IMR-90 (cell line): Measurements from ENCODE around the gene DNMT1. TPM values are rescaled to one million over a fixed set of nuclear protein-coding genes. Genes with fewer than 3 reads are reported as not detected.
"Not testable (repeated sequence)": the region's sequence is repeated elsewhere in the genome, so short reads cannot be mapped to it uniquely, and the experiment has no call there.

ENCODE experiments used
- ATAC-seq: fragments of 200-7000 bp; cut with Tn5 transposase; 2 replicates; pipeline ENCODE4 v1.9.1; 2020; ENCODE audit warnings: low read depth, mild to moderate bottlenecking, moderate library complexity
- BruUV-seq: library from RNA; stranded (reverse); fragments of 400-500 nt; replicated peaks from 2 replicates; lab custom pipeline; 2021; lab: Mats Ljungman, UMichigan
- CTCF ChIA-PET: fragments of 300-600 bp; formaldehyde crosslinking; extraction: SDS; loops from one replicate; lab custom pipeline; 2021; ENCODE audit warnings: antibody characterized with exemption; lab: Yijun Ruan, JAX
- POLR2A ChIA-PET: fragments of 300-600 bp; sonication (Branson Sonifier 250); formaldehyde crosslinking; loops from one replicate; lab custom pipeline; 2022; ENCODE audit warnings: antibody characterized with exemption; ENCODE audit not compliant: unreplicated experiment; lab: Charles Lee
- DNase-seq: peaks from one replicate; pipeline ENCODE4 v3.0.0; 2013
- H2AFZ ChIP-seq: replicated peaks from 2 replicates; pipeline ENCODE3; 2013; ENCODE audit warnings: low read length, mild to moderate bottlenecking; ENCODE audit not compliant: poor library complexity
- H2AK5ac ChIP-seq: 2 replicates; pipeline ENCODE4 v1.6.1; 2013; ENCODE audit warnings: low read depth, low read length, inconsistent platforms
- H2AK9ac ChIP-seq: replicated peaks from 2 replicates; pipeline ENCODE3; 2013; ENCODE audit warnings: mild to moderate bottlenecking, low read depth, low read length, moderate library complexity; ENCODE audit not compliant: poor library complexity
- H2BK120ac ChIP-seq: 2 replicates; pipeline ENCODE4 v1.6.1; 2013; ENCODE audit warnings: low read depth, low read length, inconsistent platforms
- H2BK15ac ChIP-seq: 3 replicates; pipeline ENCODE4 v1.6.1; 2013; ENCODE audit warnings: low read depth, low read length, inconsistent platforms
- H2BK20ac ChIP-seq: 2 replicates; pipeline ENCODE4 v1.6.1; 2013; ENCODE audit warnings: low read depth, mild to moderate bottlenecking, inconsistent platforms, low read length, moderate library complexity
- H2BK5ac ChIP-seq: 2 replicates; pipeline ENCODE4 v1.6.1; 2013; ENCODE audit warnings: mild to moderate bottlenecking, low read depth, low read length, inconsistent platforms; ENCODE audit not compliant: poor library complexity, severe bottlenecking
- H3K14ac ChIP-seq: replicated peaks from 2 replicates; pipeline ENCODE4 v1.6.1; 2013; ENCODE audit warnings: low read depth, low read length, inconsistent platforms
- H3K18ac ChIP-seq: 2 replicates; pipeline ENCODE4 v1.6.1; 2013; ENCODE audit warnings: low read depth, low read length, control low read depth
- H3K23ac ChIP-seq: 2 replicates; pipeline ENCODE4 v1.6.1; 2013; ENCODE audit warnings: low read depth, low read length, inconsistent platforms
- H3K27ac ChIP-seq: 2 replicates; pipeline ENCODE4 v1.5.1; 2013; ENCODE audit warnings: mild to moderate bottlenecking, control low read depth, low read length; ENCODE audit not compliant: insufficient read depth
- H3K27me3 ChIP-seq: 2 replicates; pipeline ENCODE4 v1.6.1; 2013; ENCODE audit warnings: low read length; ENCODE audit not compliant: control insufficient read depth, insufficient read depth
- H3K36me3 ChIP-seq: 2 replicates; pipeline ENCODE4 v1.6.1; 2013; ENCODE audit warnings: low read length, mixed read lengths; ENCODE audit not compliant: control insufficient read depth, insufficient read depth
- H3K4ac ChIP-seq: 2 replicates; pipeline ENCODE4 v1.6.1; 2013; ENCODE audit warnings: low read depth, low read length, inconsistent platforms
- H3K4me1 ChIP-seq: 2 replicates; pipeline ENCODE4 v1.6.1; 2013; ENCODE audit warnings: low read length, mixed read lengths; ENCODE audit not compliant: control insufficient read depth, insufficient read depth
- H3K4me2 ChIP-seq: 2 replicates; pipeline ENCODE4 v1.6.1; 2013; ENCODE audit warnings: low read depth, mild to moderate bottlenecking, control low read depth, low read length, moderate library complexity
- H3K4me3 ChIP-seq: 2 replicates; pipeline ENCODE4 v1.5.1; 2013; ENCODE audit warnings: low read depth, mild to moderate bottlenecking, control low read depth, low read length, moderate library complexity; ENCODE audit not compliant: insufficient read depth
- H3K56ac ChIP-seq: 2 replicates; pipeline ENCODE4 v1.6.1; 2013; ENCODE audit warnings: low read length, inconsistent platforms; ENCODE audit not compliant: insufficient read depth; ENCODE audit errors: extremely low read depth
- H3K79me1 ChIP-seq, 2 experiments: 2 replicates each; pipeline ENCODE4 v1.6.1; 2013; ENCODE audit warnings: low read length in 2 of 2, inconsistent platforms in 1 of 2, low read depth in 1 of 2
- H3K9ac ChIP-seq: 2 replicates; pipeline ENCODE4 v1.6.1; 2013; ENCODE audit warnings: low read depth, low read length, control low read depth
- H3K9me1 ChIP-seq: 2 replicates; pipeline ENCODE4 v1.6.1; 2013; ENCODE audit warnings: low read length, inconsistent platforms; ENCODE audit not compliant: insufficient read depth
- H3K9me3 ChIP-seq: 2 replicates; pipeline ENCODE4 v1.6.1; 2013; ENCODE audit warnings: low read length; ENCODE audit not compliant: control insufficient read depth, insufficient read depth
- H4K20me1 ChIP-seq: 2 replicates; pipeline ENCODE4 v1.6.1; 2013; ENCODE audit warnings: low read length, inconsistent platforms; ENCODE audit not compliant: insufficient read depth
- H4K5ac ChIP-seq: 2 replicates; pipeline ENCODE4 v1.6.1; 2013; ENCODE audit warnings: mild to moderate bottlenecking, low read depth, low read length, control low read depth
- H4K8ac ChIP-seq, 2 experiments: 2 replicates each; pipeline ENCODE4 v1.6.1; 2013; ENCODE audit warnings: low read depth in 2 of 2, low read length in 2 of 2, control low read depth in 1 of 2, inconsistent platforms in 1 of 2
- H4K91ac ChIP-seq: 2 replicates; pipeline ENCODE4 v1.6.1; 2013; ENCODE audit warnings: low read depth, low read length, inconsistent platforms; ENCODE audit not compliant: insufficient read depth
- WGBS, 2 experiments: methylation state at CpG; one replicate each; pipeline versions ENCODE4 v1.1.5 to v1.1.7; 2013; ENCODE audit warnings: missing lambda C conversion rate in 2 of 2; ENCODE audit not compliant: insufficient read length in 1 of 2; ENCODE audit errors: extremely low coverage in 2 of 2; 5-methylcytosine and 5-hydroxymethylcytosine counted together
- dilution Hi-C: fragments of 300-500 bp; cut with HindIII; formaldehyde crosslinking; loops from one replicate; pipeline ENCODE4 v1.14.3; 2018; ENCODE audit warnings: low sequenced_read_pairs; ENCODE audit not compliant: unreplicated experiment
- in situ Hi-C: fragments of 300-500 bp; cut with MboI; formaldehyde crosslinking; loops from 3 replicates; pipeline ENCODE4 v1.14.3; 2019; ENCODE audit warnings: low sequenced_read_pairs, inconsistent platforms, mixed read lengths
- intact Hi-C: fragments of 100-400 bp; cut with micrococcal nuclease; formaldehyde crosslinking; loops from 2 replicates; pipeline ENCODE4 v1.10.0; 2022
- polyA plus RNA-seq, 3 experiments: library from polyadenylated mRNA; depleted of rRNA; stranded (reverse); fragments of >200 nt; gene quantifications; 2 replicates each; pipeline ENCODE4 v1.2.3, GENCODE V29; 2012; ENCODE audit warnings: low replicate concordance in 1 of 3
- total RNA-seq: library from RNA; depleted of rRNA; stranded (reverse); fragments of >200 nt; gene quantifications from 2 replicates; pipeline ENCODE4 v1.2.3, GENCODE V29; 2012

Gene DNMT1
- total and polyA plus RNA-seq, 2 of the 4 experiments (the other 2 are of a cell fraction) = 26.2 to 83.6 TPM

DNA sequence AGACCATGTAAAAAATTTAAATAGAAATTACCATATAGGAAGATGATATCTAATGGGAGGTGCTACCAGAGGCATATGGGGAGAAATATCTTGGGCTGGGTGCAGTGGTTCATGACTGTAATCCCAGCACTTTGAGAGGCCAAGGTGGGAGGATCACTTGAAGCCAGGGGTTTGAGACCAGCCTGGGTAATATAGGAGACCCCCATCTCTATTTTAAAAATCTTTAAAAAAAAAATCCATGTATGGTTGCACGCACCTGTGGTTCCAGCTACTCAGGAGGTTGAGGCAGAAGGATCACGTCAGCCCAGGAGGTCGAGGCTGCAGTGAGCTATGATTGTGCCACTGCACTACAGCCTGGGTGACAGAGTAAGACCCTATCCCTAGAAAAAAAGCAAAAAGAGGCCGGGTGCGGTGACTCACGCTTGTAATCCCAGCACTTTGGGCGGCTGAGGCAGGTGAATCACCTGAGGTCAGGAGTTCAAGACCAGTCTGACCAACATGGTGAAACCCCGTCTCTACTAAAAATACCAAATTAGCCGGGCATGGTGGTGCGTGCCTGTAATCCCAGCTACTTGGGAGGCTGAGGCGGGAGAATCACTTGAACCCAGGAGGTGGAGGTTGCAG is 47.2 kb upstream of the DNMT1 start:
- H3K14ac ChIP-seq, H3K9ac ChIP-seq, POLR2A ChIA-PET, H2AFZ ChIP-seq, ATAC-seq, H2BK5ac ChIP-seq, H3K9me1 ChIP-seq, H2BK20ac ChIP-seq, BruUV-seq, H3K4ac ChIP-seq, DNase-seq, H3K27ac ChIP-seq, intact Hi-C loops, H2BK15ac ChIP-seq, H2AK5ac ChIP-seq, H3K23ac ChIP-seq, H2AK9ac ChIP-seq, H3K79me1 ChIP-seq, H3K4me2 ChIP-seq, H3K9me3 ChIP-seq, H4K5ac ChIP-seq, H3K56ac ChIP-seq, H3K4me3 ChIP-seq, H4K8ac ChIP-seq, H3K4me1 ChIP-seq, dilution Hi-C loops, H3K36me3 ChIP-seq, H3K27me3 ChIP-seq, H4K20me1 ChIP-seq, H3K18ac ChIP-seq, H2BK120ac ChIP-seq, H4K91ac ChIP-seq: not testable (repeated sequence)
- CTCF ChIA-PET = interaction anchor here (0.9 to 1.0 kb wide), 2 partner anchors 9 to 129 kb away, joined by 3 to 4 read pairs; no protein-coding TSS in a partner anchor
- in situ Hi-C loops = loop anchor here (10.0 kb wide), 1 partner anchor 297 kb away; no protein-coding TSS in a partner anchor
- 66% methylated on average over 2 of the region's 11 CpGs; no CpG with 5 or more reads in 1 of the 2 experiments for WGBS, 2 experiments
